OCI-LY1 (cell line): ENCODE measurements around the gene PVR.
A peak's percentile ranks its signal among the peaks of the same experiment; 100 is the strongest.

Experiments
- H2AFZ ChIP-seq: fragments of 200-600 bp; sonication (generic), shearing (Covaris generic); 2 replicates; pipeline ENCODE4 v1.6.0; 2014; ENCODE audit warnings: antibody characterized with exemption, mild to moderate bottlenecking, low read length
- H3F3A ChIP-seq: fragments of 200-600 bp; sonication (generic), shearing (Covaris generic); 2 replicates; pipeline ENCODE4 v1.6.0; 2014; ENCODE audit warnings: mild to moderate bottlenecking, antibody characterized with exemption, low read length, moderate library complexity; ENCODE audit not compliant: insufficient read depth
- H3K27ac ChIP-seq: fragments of 200-600 bp; sonication (generic); 2 replicates; pipeline ENCODE4 v1.5.1; 2014; ENCODE audit warnings: low read length, mixed run types, mild to moderate bottlenecking, low read depth; ENCODE audit not compliant: poor library complexity, severe bottlenecking
- H3K27me3 ChIP-seq: fragments of 200-600 bp; sonication (generic); 2 replicates; pipeline ENCODE4 v1.6.0; 2014; ENCODE audit warnings: antibody characterized with exemption, mild to moderate bottlenecking, low read length, moderate library complexity; ENCODE audit not compliant: insufficient read depth
- H3K36me3 ChIP-seq: fragments of 200-600 bp; sonication (generic); 2 replicates; pipeline ENCODE4 v1.6.1; 2014; ENCODE audit warnings: mild to moderate bottlenecking, antibody characterized with exemption, low read length, moderate library complexity, mixed read lengths; ENCODE audit not compliant: insufficient read depth
- H3K4me1 ChIP-seq: fragments of 200-600 bp; sonication (generic); 2 replicates; pipeline ENCODE4 v1.5.1; 2014; ENCODE audit warnings: mild to moderate bottlenecking, low read length, moderate library complexity; ENCODE audit not compliant: insufficient read depth, severe bottlenecking
- H3K4me2 ChIP-seq: fragments of 200-600 bp; sonication (generic), shearing (Covaris generic); 2 replicates; pipeline ENCODE4 v1.6.1; 2014; ENCODE audit warnings: low read length
- H3K4me3 ChIP-seq: fragments of 200-600 bp; sonication (generic); 2 replicates; pipeline ENCODE4 v1.5.1; 2014; ENCODE audit warnings: low read length, low read depth, mild to moderate bottlenecking, mixed read lengths; ENCODE audit not compliant: poor library complexity, severe bottlenecking
- H3K79me2 ChIP-seq: fragments of 200-600 bp; shearing (Covaris generic); 2 replicates; pipeline ENCODE4 v1.6.1; 2016; ENCODE audit warnings: mixed run types, low read length, mixed read lengths; ENCODE audit not compliant: insufficient read depth
- H3K9ac ChIP-seq: fragments of 200-600 bp; sonication (generic), shearing (Covaris generic); 2 replicates; pipeline ENCODE4 v1.6.1; 2014; ENCODE audit warnings: mild to moderate bottlenecking, low read length, mixed read lengths
- H3K9me2 ChIP-seq: fragments of 200-600 bp; sonication (generic), shearing (Covaris generic); 2 replicates; pipeline ENCODE4 v1.6.1; 2014; ENCODE audit warnings: low read depth, mild to moderate bottlenecking, low read length, mixed read lengths
- H3K9me3 ChIP-seq: fragments of 200-600 bp; shearing (Covaris generic); 2 replicates; pipeline ENCODE4 v1.6.1; 2014; ENCODE audit warnings: low read length, mixed read lengths
- H4K20me1 ChIP-seq: fragments of 200-600 bp; sonication (generic), shearing (Covaris generic); 2 replicates; pipeline ENCODE4 v1.6.0; 2016; ENCODE audit warnings: mild to moderate bottlenecking, low read length; ENCODE audit not compliant: insufficient read depth
- CTCF ChIP-seq: fragments of 200-600 bp; sonication (generic), shearing (Covaris generic); IDR thresholded peaks from 2 replicates; pipeline ENCODE4 v1.5.1; 2017; ENCODE audit warnings: mild to moderate bottlenecking, antibody characterized with exemption, low read length, moderate library complexity, mixed read lengths
- EZH2 ChIP-seq: fragments of 200-600 bp; sonication (generic), shearing (Covaris generic); IDR thresholded peaks from 2 replicates; pipeline ENCODE4 v1.8.0; 2017; ENCODE audit warnings: borderline replicate concordance, mixed run types, mild to moderate bottlenecking, antibody characterized with exemption, low read length, moderate library complexity, mixed read lengths

PVR gene

DNA sequence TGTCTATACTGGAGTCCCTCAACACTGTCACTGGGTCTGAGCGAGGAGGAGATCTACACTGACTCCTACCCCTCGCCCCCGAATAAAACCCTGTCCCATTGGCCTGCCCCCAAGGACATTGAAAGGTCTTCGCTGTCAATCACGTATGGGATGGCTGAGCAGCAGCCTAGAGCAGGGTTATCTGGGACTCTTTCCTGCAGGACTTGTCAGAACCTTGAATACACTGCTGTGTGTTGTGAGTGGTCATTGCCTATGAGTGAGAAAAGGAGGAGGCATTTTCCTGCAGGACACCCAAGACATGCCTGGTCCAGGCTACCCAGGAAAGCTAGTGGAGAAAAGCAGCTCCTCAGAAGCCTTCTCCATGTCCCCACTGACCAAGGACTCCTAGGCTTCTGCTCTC is 9.6 kb downstream of the PVR start:
- Histone ChIP-seq H3K9me2 (no peaks in the 10 kb centered on the region), H3K36me3 (no peaks in the 10 kb centered on the region), H3K27ac (no peak overlapping the region), H2AFZ (no peak overlapping the region), H3K4me2 (no peak overlapping the region), H3F3A (no peaks in the 10 kb centered on the region), H3K4me1 (no peaks in the 10 kb centered on the region), H3K4me3 (no peak overlapping the region), H3K9me3 (no peaks in the 10 kb centered on the region), H4K20me1 (no peaks in the 10 kb centered on the region), H3K9ac (no peak overlapping the region), H3K27me3 (0 out of 2 replicates have a peak, but pooled peaks cover 5% of the 10 kb centered on the region), H3K79me2 (no peaks in the 10 kb centered on the region)
- TF ChIP-seq CTCF = no peak
- no peak for TF ChIP-seq EZH2

DNA sequence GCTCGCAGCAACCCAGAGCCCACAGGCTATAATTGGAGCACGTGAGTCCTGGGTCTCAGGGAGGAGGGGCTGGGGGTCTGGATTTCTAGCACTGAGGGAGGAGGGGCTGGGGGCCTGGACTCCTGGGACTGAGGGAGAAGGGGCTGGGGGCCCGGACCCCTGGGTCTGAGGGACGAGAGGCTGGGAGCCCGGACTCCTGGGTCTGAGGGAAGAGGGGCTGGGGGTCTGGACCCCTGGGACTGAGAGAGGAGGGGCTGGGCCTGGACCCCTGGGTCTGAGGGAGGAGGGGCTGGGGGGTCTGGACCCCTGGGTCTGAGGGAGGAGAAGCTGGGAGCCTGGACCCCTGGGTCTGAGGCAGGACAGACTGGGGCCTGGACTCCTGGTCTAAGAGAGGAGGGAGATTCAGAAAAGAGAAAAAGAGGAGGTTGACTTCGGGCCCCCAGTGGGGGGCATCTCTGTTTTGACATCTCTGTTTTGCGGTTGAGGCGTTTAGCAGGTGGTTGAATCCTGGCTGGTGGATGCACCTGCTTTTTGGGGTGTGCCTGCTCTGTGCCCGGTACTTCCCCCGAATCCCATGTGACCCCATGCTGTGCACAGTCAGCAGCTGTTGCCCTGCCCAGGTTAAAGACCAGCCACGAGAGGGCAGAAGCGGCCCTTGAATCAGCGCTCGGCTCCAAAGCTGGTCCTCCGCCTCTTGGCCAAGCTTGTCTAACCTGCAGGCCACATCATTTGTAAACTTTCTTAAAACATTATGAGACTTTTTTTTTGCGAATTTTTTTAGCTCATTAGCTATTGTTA is 10.5 kb downstream of the PVR start:
- H3K27me3 ChIP-seq = 0 out of 2 replicates have a peak, but pooled peaks cover 5% of the 10 kb centered on the region
- H4K20me1 ChIP-seq = no peaks in the 10 kb centered on the region
- no peak overlapping the region for H3K4me3 ChIP-seq
- no peaks in the 10 kb centered on the region for H3K79me2 ChIP-seq
- no peaks in the 10 kb centered on the region for H3K36me3 ChIP-seq
- no peaks in the 10 kb centered on the region for H3K4me1 ChIP-seq
- no peak overlapping the region for H2AFZ ChIP-seq
- no peaks in the 10 kb centered on the region for H3F3A ChIP-seq
- TF ChIP-seq EZH2 (no peak), CTCF (peak; percentile 79)
- no peaks in the 10 kb centered on the region for H3K9me3 ChIP-seq
- H3K9ac ChIP-seq = no peak overlapping the region
- H3K9me2 ChIP-seq = no peaks in the 10 kb centered on the region
- no peak overlapping the region for H3K27ac ChIP-seq
- no peak overlapping the region for H3K4me2 ChIP-seq

- Histone ChIP-seq H3K9ac (no peak overlapping the region), H3K79me2 (no peaks in the 10 kb centered on the region), H3K4me2 (no peak overlapping the region), H3K4me1 (no peaks in the 10 kb centered on the region), H3K36me3 (no peaks in the 10 kb centered on the region), H3K27me3 (0 out of 2 replicates have a peak, but pooled peaks cover 5% of the 10 kb centered on the region), H3K4me3 (no peak overlapping the region), H3F3A (no peaks in the 10 kb centered on the region), H3K27ac (no peak overlapping the region), H4K20me1 (no peaks in the 10 kb centered on the region), H3K9me2 (no peaks in the 10 kb centered on the region), H3K9me3 (no peaks in the 10 kb centered on the region), H2AFZ (no peak overlapping the region)
- TF ChIP-seq EZH2 = no peak
- peak; percentile 92 for TF ChIP-seq CTCF
These were observed 13.7 kb downstream of the PVR start for GRCh38 chr19:44657211-44657921.
